ENCODE measurements around the gene CRIP3. TPM values are rescaled to one million over a fixed set of nuclear protein-coding genes. Genes with fewer than 3 reads are reported as not detected.
A peak's percentile ranks its signal among the peaks of the same experiment; 100 is the strongest.

CRIP3 gene
- total and polyA plus RNA-seq, 2 of the 13 experiments (the other 11 are each of a cell fraction or from before 2014, with no cell fraction given), result 6.3 to 9.3 TPM

- TF ChIP-seq ZBTB10 (CRISPR knock-in tag; IDR thresholded peaks at IDR 0.05; ENCODE audit: borderline replicate concordance) (no peak), ZNF329 (CRISPR knock-in tag; IDR thresholded peaks at IDR 0.05; ENCODE audit: low read depth) (no peak), CHD2 (IDR thresholded peaks at IDR 0.05; ENCODE audit: low read depth, low read length) (no peak), PAF1 (CRISPR knock-in tag; IDR thresholded peaks at IDR 0.05) (peak; percentile 55; the same call in 1 of the 2 replicates), SNAPC5 (CRISPR knock-in tag; IDR thresholded peaks at IDR 0.05; ENCODE audit: borderline replicate concordance) (no peak), TCF7L2 (IDR thresholded peaks at IDR 0.05; ENCODE audit: low read depth, low read length) (no peak), ZNF564 (CRISPR knock-in tag; IDR thresholded peaks at IDR 0.05) (no peak), HHEX (CRISPR knock-in tag; IDR thresholded peaks at IDR 0.05) (no peak), ZNF496 (CRISPR knock-in tag; IDR thresholded peaks at IDR 0.05; ENCODE audit: insufficient replicate concordance) (no peak), FOXP1 (IDR thresholded peaks at IDR 0.05) (no peak), FOXP1 (CRISPR knock-in tag; IDR thresholded peaks at IDR 0.05) (no peak), PAXIP1 (CRISPR knock-in tag; conservative IDR thresholded peaks at IDR 0.05) (no peak)
- TF ChIP-seq, protein P1, sequence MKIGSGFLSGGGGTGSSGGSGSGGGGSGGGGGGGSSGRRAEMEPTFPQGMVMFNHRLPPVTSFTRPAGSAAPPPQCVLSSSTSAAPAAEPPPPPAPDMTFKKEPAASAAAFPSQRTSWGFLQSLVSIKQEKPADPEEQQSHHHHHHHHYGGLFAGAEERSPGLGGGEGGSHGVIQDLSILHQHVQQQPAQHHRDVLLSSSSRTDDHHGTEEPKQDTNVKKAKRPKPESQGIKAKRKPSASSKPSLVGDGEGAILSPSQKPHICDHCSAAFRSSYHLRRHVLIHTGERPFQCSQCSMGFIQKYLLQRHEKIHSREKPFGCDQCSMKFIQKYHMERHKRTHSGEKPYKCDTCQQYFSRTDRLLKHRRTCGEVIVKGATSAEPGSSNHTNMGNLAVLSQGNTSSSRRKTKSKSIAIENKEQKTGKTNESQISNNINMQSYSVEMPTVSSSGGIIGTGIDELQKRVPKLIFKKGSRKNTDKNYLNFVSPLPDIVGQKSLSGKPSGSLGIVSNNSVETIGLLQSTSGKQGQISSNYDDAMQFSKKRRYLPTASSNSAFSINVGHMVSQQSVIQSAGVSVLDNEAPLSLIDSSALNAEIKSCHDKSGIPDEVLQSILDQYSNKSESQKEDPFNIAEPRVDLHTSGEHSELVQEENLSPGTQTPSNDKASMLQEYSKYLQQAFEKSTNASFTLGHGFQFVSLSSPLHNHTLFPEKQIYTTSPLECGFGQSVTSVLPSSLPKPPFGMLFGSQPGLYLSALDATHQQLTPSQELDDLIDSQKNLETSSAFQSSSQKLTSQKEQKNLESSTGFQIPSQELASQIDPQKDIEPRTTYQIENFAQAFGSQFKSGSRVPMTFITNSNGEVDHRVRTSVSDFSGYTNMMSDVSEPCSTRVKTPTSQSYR (CRISPR knock-in tag; IDR thresholded peaks at IDR 0.05; ENCODE audit: borderline replicate concordance), result peak; percentile 50; the same call in 1 of the 2 replicates
- TF ChIP-seq, protein P2, sequence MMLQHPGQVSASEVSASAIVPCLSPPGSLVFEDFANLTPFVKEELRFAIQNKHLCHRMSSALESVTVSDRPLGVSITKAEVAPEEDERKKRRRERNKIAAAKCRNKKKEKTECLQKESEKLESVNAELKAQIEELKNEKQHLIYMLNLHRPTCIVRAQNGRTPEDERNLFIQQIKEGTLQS (CRISPR knock-in tag; IDR thresholded peaks at IDR 0.05), result no peak
- TF ChIP-seq, protein P3, sequence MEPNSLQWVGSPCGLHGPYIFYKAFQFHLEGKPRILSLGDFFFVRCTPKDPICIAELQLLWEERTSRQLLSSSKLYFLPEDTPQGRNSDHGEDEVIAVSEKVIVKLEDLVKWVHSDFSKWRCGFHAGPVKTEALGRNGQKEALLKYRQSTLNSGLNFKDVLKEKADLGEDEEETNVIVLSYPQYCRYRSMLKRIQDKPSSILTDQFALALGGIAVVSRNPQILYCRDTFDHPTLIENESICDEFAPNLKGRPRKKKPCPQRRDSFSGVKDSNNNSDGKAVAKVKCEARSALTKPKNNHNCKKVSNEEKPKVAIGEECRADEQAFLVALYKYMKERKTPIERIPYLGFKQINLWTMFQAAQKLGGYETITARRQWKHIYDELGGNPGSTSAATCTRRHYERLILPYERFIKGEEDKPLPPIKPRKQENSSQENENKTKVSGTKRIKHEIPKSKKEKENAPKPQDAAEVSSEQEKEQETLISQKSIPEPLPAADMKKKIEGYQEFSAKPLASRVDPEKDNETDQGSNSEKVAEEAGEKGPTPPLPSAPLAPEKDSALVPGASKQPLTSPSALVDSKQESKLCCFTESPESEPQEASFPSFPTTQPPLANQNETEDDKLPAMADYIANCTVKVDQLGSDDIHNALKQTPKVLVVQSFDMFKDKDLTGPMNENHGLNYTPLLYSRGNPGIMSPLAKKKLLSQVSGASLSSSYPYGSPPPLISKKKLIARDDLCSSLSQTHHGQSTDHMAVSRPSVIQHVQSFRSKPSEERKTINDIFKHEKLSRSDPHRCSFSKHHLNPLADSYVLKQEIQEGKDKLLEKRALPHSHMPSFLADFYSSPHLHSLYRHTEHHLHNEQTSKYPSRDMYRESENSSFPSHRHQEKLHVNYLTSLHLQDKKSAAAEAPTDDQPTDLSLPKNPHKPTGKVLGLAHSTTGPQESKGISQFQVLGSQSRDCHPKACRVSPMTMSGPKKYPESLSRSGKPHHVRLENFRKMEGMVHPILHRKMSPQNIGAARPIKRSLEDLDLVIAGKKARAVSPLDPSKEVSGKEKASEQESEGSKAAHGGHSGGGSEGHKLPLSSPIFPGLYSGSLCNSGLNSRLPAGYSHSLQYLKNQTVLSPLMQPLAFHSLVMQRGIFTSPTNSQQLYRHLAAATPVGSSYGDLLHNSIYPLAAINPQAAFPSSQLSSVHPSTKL (CRISPR knock-in tag; IDR thresholded peaks at IDR 0.05), result 0 out of 2 replicates have a peak, but pooled peaks have one; percentile 1
These were observed 34.3 kb downstream of the CRIP3 start (continued) for GRCh38 chr6:43274127-43274915.
